ENCODE results near the gene FAM3C. TPM values are rescaled to one million over a fixed set of nuclear protein-coding genes. Genes with fewer than 3 reads are reported as not detected.
A peak's percentile ranks its signal among the peaks of the same experiment; 100 is the strongest.

Gene FAM3C
- total RNA-seq, 4 donors from 2014 or later: 38.9 to 52.0 (median 43.8) TPM

- no peaks in the 10 kb centered on the region for H3K9me3 ChIP-seq
- no peak for DNase-seq (ENCODE audit: low spot score in 2 of 2)
- WGBS, 2 donors: 64 to 69% methylated on average over 5 of the region's 5 CpGs
- peak overlapping the region in 1 of 4 donors; percentile 13 for H3K27ac ChIP-seq
- H3K4me1 ChIP-seq: peaks cover 0 to 26% (median 8%) of the 10 kb centered on the region in 4 donors
- H3K27me3 ChIP-seq: no peaks in the 10 kb centered on the region
- no peaks in the 10 kb centered on the region for H3K36me3 ChIP-seq
- no peak for TF ChIP-seq CTCF (IDR thresholded peaks at IDR 0.05)
- TF ChIP-seq POLR2A (IDR thresholded peaks at IDR 0.05): no peak
- TF ChIP-seq EP300 (IDR thresholded peaks at IDR 0.05): no peak
- H3K4me3 ChIP-seq: no peak overlapping the region
Measured at GRCh38 chr7:121398246-121398645, 2.1 kb upstream of the FAM3C start.

- Histone ChIP-seq H3K27me3 (no peaks in the 10 kb centered on the region), H3K36me3 (peaks cover 0 to 4% (median 0%) of the 10 kb centered on the region in 3 donors), H3K4me3 (no peak overlapping the region), H3K27ac (peak overlapping the region in 1 of 4 donors; percentile 89), H3K9me3 (no peaks in the 10 kb centered on the region), H3K4me1 (peaks cover 0 to 26% (median 8%) of the 10 kb centered on the region in 4 donors)
- no peak for DNase-seq (ENCODE audit: low spot score in 2 of 2)
- no peak for TF ChIP-seq POLR2A (IDR thresholded peaks at IDR 0.05)
- TF ChIP-seq EP300 (IDR thresholded peaks at IDR 0.05): no peak
- TF ChIP-seq CTCF (IDR thresholded peaks at IDR 0.05): no peak
- 84 to 93% methylated on average over 2 of the region's 2 CpGs for WGBS, 2 donors
Measured at GRCh38 chr7:121397822-121398221, 1.7 kb upstream of the FAM3C start.

- Histone ChIP-seq H3K27me3 (no peaks in the 10 kb centered on the region), H3K27ac (peak overlapping the region in 1 of 4 donors; percentile 89), H3K36me3 (peaks cover 0 to 4% (median 0%) of the 10 kb centered on the region in 3 donors), H3K4me3 (no peak overlapping the region), H3K9me3 (no peaks in the 10 kb centered on the region), H3K4me1 (peaks cover 0 to 26% (median 8%) of the 10 kb centered on the region in 4 donors)
- no peak for DNase-seq (ENCODE audit: low spot score in 2 of 2)
- TF ChIP-seq POLR2A (IDR thresholded peaks at IDR 0.05): no peak
- no peak for TF ChIP-seq EP300 (IDR thresholded peaks at IDR 0.05)
- no peak for TF ChIP-seq CTCF (IDR thresholded peaks at IDR 0.05)
- WGBS, 2 donors: 77 to 90% methylated on average over 3 of the region's 3 CpGs
Measured at GRCh38 chr7:121397361-121397760, 1.3 kb upstream of the FAM3C start.

- peak in 1 of 2 donors; percentile 11 for DNase-seq (ENCODE audit: low spot score in 2 of 2)
- H3K4me3 ChIP-seq: peak overlapping the region; percentile 60 to 91 (median 82)
- peaks cover 0 to 26% (median 8%) of the 10 kb centered on the region in 4 donors for H3K4me1 ChIP-seq
- TF ChIP-seq EP300 (IDR thresholded peaks at IDR 0.05): no peak
- no peak for TF ChIP-seq POLR2A (IDR thresholded peaks at IDR 0.05)
- no peak for TF ChIP-seq CTCF (IDR thresholded peaks at IDR 0.05)
- H3K27me3 ChIP-seq: no peaks in the 10 kb centered on the region
- no peaks in the 10 kb centered on the region for H3K9me3 ChIP-seq
- peak overlapping the region; percentile 76 to 92 (median 88) for H3K27ac ChIP-seq
- 2% methylated on average over 11 to 29 of the region's 30 CpGs for WGBS, 2 donors
- peaks cover 0 to 4% (median 0%) of the 10 kb centered on the region in 3 donors for H3K36me3 ChIP-seq
Measured at GRCh38 chr7:121395494-121395960, 581 bp downstream of the FAM3C start.

GRCh38 chr7:121394709-121395140 is 1.4 kb downstream of the FAM3C start:
- peaks cover 0 to 26% (median 9%) of the 10 kb centered on the region in 4 donors for H3K4me1 ChIP-seq
- WGBS, 2 donors: 20 to 27% methylated on average over 7 of the region's 7 CpGs
- no peaks in the 10 kb centered on the region for H3K27me3 ChIP-seq
- H3K4me3 ChIP-seq: peak overlapping the region in 1 of 4 donors; percentile 85
- no peaks in the 10 kb centered on the region for H3K9me3 ChIP-seq
- TF ChIP-seq POLR2A (IDR thresholded peaks at IDR 0.05) (no peak), EP300 (IDR thresholded peaks at IDR 0.05) (no peak), CTCF (IDR thresholded peaks at IDR 0.05) (no peak)
- H3K36me3 ChIP-seq: peaks cover 0 to 4% (median 0%) of the 10 kb centered on the region in 3 donors
- no peak for DNase-seq (ENCODE audit: low spot score in 2 of 2)
- peak overlapping the region in 2 of 4 donors; percentile 89 to 92 for H3K27ac ChIP-seq
